ENCODE data around the gene LLGL1.

Gene LLGL1

GRCh38 chr17:18186627-18186982, 38.8 kb upstream of the LLGL1 start:
- peak; percentile 66 for DNase-seq (ENCODE audit: low read depth)
- H3K4me3 ChIP-seq (ENCODE audit: low read length) = peak overlapping the region; percentile 90

DNA sequence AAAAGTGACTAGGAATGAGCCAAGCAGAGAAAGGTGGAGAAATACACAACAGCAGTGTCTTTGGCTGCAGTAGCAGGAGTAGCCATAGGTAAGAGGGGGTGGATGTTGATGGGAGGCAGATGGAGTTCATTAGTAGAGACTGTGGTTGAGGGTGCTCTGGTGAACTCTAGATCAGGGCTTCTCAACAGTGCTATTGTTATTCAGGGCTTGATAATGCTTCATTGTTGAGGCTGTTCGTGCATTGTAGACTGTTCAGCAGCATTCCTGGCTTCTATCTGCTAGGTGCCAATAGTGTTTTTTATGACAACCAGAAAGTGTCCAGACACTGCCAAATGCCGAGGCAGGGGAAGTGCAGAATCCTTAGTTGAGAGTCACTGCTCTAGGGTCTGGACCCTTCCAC, 38.2 kb upstream of the LLGL1 start:
- H3K4me3 ChIP-seq (ENCODE audit: low read length) = peak overlapping the region; percentile 90
- peak; percentile 42 for DNase-seq (ENCODE audit: low read depth)
- no peak for TF ChIP-seq CTCF (conservative IDR thresholded peaks at IDR 0.05; ENCODE audit: low read length)

More at GRCh38 chr17:18186627-18186982, 38.8 kb upstream of the LLGL1 start:
- TF ChIP-seq CTCF (conservative IDR thresholded peaks at IDR 0.05; ENCODE audit: low read length) = no peak

DNA sequence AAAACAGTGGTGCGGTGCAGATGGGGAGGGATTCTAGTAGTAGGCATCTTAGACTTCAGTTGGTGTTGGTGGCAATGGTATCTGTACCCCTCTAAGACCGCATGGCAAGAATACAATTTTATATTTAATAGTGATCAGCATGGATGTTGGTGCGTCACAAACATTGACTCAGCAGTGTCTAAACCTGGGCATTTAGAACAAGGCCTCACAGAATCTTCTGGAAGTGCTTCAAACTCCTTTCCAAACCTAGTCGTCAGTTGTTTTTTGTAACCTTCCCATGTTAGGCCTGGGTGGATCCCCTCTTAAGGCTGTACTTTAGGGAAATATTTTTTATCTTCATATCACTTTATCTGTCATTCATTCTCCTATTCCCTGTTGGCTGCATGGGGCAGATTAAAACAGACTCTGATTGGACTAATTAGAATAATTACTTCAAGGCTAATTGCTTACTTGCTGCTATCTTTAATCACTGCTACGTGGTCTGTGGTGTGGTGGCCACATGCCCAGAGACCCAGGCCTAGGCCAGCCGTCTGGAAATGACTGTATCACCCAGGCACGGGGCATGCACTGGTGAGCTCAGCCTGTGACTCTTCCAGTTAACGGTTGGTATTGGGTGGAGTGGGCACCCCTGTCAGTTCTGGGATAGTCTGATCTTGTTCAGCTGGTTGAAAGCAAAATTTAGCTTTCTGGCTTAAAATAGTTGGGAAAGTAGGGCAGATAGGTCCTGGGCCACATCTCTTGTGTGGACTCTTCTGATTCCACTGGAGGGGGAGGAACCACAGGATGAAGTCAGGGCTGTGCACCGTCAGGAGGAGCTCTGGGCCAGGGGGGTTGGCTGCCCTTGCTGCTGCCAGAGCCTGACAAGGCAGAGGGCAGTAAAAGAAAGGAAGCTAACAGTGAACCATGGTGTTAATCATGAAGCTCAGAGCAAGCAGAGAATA, 37.3 kb upstream of the LLGL1 start:
- TF ChIP-seq CTCF (conservative IDR thresholded peaks at IDR 0.05; ENCODE audit: low read length) = no peak
- peak overlapping the region; percentile 90 for H3K4me3 ChIP-seq (ENCODE audit: low read length)
- DNase-seq (ENCODE audit: low read depth) = peak; percentile 58

- TF ChIP-seq CTCF (conservative IDR thresholded peaks at IDR 0.05; ENCODE audit: low read length) = no peak
- no peak overlapping the region for H3K4me3 ChIP-seq (ENCODE audit: low read length)
- DNase-seq (ENCODE audit: low read depth) = no peak
These were observed 34.7 kb upstream of the LLGL1 start for GRCh38 chr17:18190628-18191235.

GRCh38 chr17:18191236-18191667, 34.2 kb upstream of the LLGL1 start:
- no peak for TF ChIP-seq CTCF (conservative IDR thresholded peaks at IDR 0.05; ENCODE audit: low read length)
- H3K4me3 ChIP-seq (ENCODE audit: low read length) = no peak overlapping the region
- no peak for DNase-seq (ENCODE audit: low read depth)

- DNase-seq (ENCODE audit: low read depth) = no peak
- no peak overlapping the region for H3K4me3 ChIP-seq (ENCODE audit: low read length)
- peak; percentile 42 for TF ChIP-seq CTCF (conservative IDR thresholded peaks at IDR 0.05; ENCODE audit: low read length)
These were observed 33.5 kb upstream of the LLGL1 start for GRCh38 chr17:18191967-18192366.

GRCh38 chr17:18194394-18194793, 31.0 kb upstream of the LLGL1 start:
- no peak for TF ChIP-seq CTCF (conservative IDR thresholded peaks at IDR 0.05; ENCODE audit: low read length)
- no peak overlapping the region for H3K4me3 ChIP-seq (ENCODE audit: low read length)

More at GRCh38 chr17:18194394-18194793, 31.0 kb upstream of the LLGL1 start:
- DNase-seq (ENCODE audit: low read depth) = no peak
